GM18526 (cell line): ENCODE data around the gene SLC38A10.

Experiments
- POLR2A ChIP-seq: IDR thresholded peaks from 3 replicates; pipeline ENCODE4 v1.6.1; 2011; ENCODE audit not compliant: insufficient read length; ENCODE audit errors: extremely low read depth

SLC38A10 gene

DNA sequence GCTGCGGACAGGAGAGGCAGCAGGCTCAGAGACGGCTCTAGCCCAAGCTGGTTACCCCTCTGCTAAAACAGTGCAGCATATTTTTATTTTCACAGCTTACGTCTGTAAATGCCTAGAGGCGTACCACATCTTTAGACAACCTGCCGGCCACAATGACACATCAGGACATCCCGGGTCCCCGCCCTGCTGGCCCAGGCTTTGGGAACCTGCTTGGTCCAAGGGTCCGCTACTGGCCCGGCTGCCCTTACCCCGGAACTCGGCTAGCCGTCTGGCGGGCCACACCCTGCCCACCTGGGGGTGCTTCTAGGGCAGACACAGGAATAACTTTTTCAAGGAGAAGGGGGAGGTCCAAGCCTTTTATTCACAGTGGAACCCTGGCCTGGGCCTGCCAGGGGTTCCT, 76.6 kb downstream of the SLC38A10 start:
- TF ChIP-seq POLR2A: no peak

DNA sequence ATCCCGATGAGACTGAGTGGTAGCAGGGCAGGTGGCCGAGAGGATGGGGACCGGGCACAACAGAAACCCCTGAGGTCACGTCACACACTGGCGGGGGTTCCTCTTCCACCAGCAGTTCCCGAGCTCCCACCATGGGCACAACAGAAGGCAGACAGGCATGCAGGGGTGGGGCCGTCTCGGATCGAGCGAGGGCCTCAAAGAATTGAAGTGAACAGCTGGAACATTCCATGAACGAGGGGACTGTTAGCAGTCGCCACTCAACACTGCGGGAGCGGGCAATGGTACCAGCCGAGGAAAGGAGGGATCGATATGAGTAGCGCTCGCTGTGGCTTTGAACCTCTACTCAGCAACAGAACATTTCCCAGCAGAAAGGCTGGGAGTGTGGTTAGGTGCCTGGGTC, 77.6 kb downstream of the SLC38A10 start:
- no peak for TF ChIP-seq POLR2A

DNA sequence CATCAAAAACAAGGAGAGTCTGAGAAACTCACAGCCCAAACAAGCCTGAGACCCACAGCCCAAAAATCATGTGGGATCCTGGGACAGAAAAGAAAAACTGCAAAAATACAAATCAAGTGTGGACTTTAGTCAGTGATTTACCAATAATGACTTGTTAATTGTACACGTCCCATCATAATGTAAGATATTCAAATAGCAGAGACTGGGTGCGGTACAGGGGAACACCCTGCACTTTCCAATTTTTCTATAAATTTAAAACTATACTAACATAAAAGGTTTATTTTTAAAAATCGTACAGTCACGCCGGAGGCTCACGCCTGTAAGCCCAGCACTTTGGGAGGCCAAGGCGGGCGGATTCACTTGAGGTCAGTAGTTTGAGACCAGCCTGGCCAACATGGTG, 81.1 kb downstream of the SLC38A10 start:
- no peak for TF ChIP-seq POLR2A

DNA sequence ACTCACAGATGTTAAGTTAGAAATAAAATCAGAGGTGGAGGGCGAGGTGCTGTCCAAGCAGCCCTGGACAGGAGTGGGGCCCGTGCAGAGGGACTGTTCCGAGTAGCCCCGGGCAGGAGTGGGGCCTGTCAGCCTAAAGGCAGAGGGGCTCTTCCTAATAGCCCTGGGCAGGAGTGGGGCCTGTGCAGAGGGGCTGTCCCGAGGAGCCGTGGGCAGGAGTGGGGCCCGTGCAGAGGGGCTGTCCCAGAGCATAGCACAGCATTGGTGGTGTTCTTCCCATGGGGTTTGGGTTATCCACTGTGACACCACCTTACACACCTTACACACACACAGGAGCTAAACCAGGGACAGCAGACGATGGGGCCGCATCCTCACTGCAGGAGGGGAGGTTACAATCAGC, 82.7 kb downstream of the SLC38A10 start:
- no peak for TF ChIP-seq POLR2A

DNA sequence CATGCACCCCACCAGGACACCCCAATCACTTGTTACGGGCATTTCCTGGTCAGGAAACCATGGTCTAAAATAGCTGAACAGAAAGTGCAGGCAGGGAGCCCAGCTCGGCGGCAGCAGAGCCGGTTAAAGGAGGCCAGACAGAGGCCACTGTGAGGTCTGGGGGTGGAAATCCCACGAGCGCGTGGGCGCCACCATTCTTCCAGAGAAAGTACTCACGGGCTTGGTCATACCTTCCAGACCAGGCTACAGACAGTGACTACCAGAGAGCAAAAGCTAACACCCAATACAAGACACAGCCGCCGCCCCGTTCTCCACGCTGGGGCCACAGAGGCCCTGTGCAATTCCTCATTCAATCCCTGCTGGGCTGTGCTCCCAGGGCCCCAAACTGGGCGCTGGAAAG, 84.2 kb downstream of the SLC38A10 start:
- TF ChIP-seq POLR2A: no peak

DNA sequence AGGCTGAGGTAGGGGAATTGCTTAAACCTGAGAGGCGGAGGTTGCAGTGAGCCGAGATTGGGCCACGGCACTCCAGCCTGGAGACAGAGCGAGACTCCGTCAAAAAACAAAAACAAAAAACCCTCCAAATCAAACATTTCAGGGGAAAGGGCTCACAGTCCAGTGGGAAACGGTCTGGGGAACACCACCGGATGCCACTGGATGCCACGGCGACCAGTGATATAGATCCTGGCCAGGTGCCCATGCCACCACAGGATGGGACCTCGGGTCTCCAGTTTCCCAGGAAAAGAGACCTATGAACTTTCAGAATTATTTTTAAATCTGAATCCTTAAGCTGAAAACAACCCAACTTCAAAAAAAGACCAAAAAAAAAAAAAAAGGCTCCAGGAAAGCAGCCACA, 84.6 kb downstream of the SLC38A10 start:
- TF ChIP-seq POLR2A: no peak

DNA sequence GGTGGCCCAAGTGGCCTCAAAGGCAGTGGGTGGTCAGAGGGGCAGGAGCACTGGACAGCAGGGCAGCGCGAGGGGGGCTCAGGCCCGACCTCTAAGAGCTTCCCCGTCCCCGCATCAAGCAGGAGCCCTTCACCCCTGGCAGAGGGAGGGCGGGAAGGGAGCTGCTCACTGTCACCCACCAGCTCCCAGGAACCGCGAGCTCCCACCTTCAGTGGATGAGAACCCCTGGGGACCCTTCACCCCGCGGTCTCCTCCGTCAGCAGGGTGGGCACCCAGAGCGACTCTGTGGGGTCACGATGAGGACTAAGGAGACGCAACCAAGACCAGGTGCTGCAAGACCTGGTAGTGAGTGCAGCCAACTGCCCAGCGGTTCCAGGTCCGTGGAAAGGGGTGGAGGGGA, 86.0 kb downstream of the SLC38A10 start:
- no peak for TF ChIP-seq POLR2A

DNA sequence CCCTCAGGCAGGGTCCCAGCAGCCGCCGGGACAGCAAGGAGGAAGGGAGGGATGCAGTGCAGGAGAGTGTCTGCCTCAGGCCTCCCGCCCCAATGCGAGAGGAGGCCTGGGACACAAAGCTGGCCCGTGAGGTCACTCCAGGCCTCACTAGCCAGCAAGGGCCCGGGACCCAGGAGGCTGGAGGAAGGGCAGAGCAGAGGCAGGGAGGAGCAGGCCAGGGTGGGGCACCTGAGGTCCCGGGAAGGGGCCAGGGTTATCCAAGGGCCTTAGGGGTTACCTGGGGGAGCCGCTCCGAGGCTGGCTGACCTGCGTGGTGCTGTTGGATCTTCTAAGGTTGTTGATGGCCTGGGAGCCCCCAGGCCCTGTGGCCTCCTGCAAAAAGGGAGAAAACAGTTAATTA, 86.5 kb downstream of the SLC38A10 start:
- no peak for TF ChIP-seq POLR2A

DNA sequence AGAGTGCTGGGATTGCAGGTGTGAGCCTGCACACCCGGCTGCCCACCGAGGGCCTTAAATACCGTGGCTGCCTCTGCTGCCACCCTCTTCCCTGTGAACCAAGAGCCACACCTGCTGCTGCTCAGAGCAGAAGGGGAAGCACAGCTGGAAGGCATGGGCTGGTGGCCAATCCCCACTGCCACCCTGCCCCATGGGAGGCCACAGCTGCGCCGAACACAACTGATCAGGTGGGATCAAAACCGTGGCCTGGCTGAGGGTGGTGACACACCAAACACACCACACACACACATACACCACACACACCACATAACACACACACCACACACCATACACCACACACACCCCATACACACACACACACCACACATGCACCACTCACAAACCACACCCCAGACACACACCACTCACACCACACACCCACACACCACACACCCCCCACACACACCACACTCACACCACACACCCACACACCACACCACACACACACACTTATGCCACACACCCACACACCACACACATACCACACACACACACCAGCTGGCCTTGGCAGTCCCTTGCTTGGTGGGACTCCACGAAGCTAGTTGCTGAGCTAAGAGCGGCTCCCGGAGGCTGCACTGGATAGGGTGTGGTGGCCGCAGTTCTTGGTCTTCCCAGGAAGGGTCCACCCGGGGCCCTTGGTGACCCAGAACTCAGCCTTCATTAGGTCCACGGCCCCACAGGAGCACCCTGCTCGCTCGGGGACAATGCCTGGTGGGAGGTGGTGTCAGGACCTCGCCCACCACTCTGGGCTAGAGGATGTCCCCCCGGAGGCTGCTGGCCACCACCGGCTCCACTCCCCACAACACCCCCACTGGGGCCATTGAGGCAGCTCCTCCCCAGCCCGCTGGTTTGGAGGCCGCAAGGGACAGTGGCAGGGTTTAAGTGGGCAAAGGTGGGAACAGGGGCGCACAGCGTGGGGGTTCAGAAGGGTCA, 87.2 kb downstream of the SLC38A10 start:
- no peak for TF ChIP-seq POLR2A

DNA sequence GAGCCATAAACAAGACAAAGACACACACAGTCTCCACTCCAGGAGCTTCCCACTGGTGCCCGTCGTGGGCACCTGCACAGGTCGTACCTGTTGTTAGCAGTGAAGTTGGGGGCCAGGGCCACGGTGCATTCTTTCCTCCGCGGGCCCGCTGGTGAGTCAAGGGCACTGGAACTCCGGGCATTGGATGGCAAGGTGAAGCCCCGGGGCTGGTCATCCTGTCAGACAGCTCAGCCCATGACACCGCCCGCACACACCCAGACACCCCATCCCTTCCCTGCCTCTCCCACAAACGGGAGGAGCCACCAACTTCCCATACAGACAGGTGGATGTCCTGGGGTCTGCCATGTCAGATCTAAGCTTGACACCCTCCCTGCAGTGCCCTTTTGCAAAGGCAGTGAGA, 88.5 kb downstream of the SLC38A10 start:
- TF ChIP-seq POLR2A: no peak

DNA sequence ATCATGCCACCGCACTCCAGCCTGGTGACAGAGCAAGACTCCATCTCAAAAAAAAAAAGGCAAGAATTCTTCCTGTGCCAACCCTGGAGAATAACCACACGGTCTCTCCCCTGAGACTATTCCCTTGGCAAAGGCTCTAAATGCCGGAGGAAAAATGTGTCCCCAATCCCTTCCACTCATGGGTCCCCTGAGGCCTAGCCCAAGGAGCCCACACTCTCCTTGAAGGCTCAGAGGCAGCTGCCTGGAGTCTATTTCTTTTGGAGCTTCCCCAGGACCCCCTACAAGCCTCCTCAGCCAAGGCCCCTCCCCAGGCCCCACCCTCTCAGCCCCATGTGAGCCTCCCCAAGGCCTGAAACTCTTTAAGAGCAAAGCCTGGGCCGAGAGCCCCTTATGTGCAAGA, 88.9 kb downstream of the SLC38A10 start:
- TF ChIP-seq POLR2A: no peak

DNA sequence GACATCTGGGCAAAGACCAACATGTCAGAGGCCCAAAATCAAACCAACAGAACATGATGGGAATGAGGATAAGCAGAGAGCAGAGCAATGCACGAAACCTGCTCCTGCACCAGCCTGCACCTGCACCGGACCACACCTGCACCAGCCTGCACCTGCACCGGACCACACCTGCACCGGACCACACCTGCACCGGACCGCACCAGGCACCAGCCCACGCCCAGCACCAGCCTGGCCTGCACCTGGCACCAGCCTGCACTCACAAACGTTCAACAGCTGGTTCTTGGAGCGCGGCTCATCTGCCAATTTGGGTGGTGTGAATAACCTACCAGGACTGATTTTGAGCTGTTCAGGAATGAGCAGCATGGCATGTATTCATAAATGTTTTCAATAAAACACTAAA, 90.5 kb downstream of the SLC38A10 start:
- no peak for TF ChIP-seq POLR2A

DNA sequence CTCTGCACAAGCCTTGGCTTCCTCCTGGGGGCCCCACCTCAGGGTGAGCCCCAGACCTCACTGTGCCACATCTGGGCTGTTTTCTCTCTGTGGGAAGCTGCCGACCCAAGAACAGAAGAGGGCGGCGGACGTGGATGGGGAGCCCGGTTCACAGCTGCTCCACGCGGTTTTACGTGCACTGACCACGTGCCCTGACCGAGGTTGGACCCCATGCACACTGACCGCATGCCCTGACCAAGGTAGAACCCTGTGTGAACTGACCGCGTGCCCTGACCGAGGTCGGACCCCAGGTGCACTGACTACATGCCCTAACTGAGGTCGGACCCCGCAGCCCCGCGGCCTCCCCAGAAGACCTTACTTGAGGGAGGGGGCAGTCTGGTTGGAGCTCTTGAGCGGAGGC, 92.0 kb downstream of the SLC38A10 start:
- no peak for TF ChIP-seq POLR2A

DNA sequence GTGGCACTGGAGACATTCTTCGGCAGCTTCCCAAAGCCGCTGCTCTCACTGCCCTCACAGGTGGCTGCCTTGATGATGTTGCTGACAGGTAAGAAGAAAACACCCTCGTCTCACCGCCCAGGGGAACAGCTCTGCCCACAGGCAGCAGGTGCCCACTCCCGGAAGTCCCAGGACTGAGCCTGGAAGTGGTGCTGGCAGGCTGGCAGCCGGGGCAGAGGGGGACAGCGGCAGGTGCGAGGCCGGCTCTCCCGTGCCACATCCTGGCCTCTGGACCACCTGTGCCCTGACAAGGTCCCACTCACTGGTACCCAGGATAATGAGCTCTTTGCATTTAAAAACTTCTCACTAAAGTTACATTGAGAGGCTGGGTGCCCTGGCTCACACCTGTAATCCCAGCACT, 92.8 kb downstream of the SLC38A10 start:
- no peak for TF ChIP-seq POLR2A

DNA sequence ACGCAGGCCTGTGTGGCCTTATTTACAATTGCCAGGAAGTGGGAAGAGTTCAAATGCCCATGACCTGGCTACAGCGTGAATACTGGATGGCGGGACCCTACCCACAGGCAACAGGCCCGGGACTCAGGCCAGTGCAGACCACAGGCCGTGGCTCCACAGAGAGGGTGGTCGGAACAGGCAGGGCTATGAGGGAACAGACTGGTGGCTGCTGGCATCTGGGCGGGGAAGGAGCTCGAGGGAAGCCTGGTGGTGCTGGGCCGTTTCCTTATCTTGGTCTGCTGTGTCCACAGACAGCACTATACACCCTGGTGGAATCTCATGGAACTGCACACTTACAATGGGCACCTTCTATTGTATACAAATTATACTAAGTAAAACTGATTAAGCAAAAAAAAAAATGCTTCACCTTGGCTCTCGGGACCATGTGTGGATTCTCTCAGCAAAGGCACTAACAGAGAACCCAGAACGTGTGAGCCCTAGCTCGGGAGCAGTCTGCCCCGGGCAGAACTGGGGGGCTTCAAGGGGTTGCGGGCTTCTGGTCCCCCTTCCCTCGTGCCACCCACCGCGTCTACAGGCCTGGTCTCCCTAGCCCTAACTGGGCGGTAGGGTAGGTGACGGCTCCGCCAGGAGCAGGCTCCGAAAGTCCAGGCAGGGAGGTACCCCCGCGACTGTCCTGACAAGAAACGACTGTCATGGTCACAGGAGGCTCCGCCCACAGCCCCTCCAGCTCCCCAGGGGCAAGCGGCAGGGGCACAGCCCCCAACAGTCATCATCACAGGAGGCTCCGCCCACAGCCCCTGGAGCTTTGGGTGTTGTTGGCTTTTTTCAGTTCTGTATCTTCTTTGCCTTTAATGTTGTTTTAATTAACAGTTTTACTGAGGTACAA, 94.2 kb downstream of the SLC38A10 start:
- TF ChIP-seq POLR2A: no peak

DNA sequence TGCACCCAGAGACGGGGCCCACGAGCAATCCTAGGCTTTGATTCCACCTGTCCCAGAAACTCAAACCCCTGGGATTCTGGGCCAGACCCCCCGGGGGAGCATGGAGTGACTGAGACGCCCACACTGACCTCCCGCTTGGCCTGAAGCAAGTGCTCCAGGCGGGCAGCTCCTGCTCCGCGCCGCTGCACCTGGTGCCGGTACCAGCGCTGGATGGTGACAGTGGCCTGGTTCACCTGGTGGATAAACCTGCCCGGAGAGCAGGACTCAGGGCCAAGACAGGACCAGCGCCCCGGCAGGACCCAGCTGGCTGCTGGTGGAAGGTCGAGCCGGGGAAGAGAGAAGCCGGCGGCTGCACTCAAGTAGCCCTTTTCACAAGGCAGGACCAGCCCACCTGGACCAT, 94.9 kb downstream of the SLC38A10 start:
- no peak for TF ChIP-seq POLR2A

DNA sequence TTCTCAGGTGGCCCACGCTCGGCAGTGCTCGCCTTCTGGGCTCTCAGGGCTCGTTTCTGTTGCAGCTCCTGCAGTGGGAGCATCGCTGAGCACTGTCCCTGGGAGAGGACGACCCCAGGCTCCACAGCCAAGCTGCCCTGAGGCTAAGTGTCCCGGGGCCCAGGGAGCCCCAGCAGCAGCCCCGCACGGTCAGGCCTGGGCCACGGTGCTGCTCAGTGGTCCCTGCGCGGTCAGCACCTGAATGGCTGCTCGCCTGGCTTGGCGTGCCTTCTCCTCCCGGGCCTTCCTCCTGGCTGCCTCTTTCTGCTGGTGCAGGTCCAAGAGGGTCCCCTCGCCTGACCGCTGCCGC, 95.7 kb downstream of the SLC38A10 start:
- TF ChIP-seq POLR2A: no peak
